Urothelium cell line (cell line): ENCODE results near the gene SHANK3.

Experiments
- DNase-seq: peaks from one replicate; pipeline ENCODE4 v3.0.0; 2011; ENCODE audit warnings: low spot score, mixed read lengths
- FAIRE-seq: peaks from 2 replicates; lab custom pipeline; 2011; peaks lifted over from hg19 to GRCh38; lab: Jason Lieb, UNC

Gene SHANK3

GRCh38 chr22:50696799-50697561, 24.4 kb downstream of the SHANK3 start:
- DNase-seq (peak; percentile 88), FAIRE-seq (no peak)

- FAIRE-seq, result no peak
Observed at GRCh38 chr22:50697667-50698506, 25.3 kb downstream of the SHANK3 start.

GRCh38 chr22:50698546-50698945, 25.9 kb downstream of the SHANK3 start:
- FAIRE-seq (no peak), DNase-seq (no peak)

More at GRCh38 chr22:50697667-50698506, 25.3 kb downstream of the SHANK3 start:
- no peak for DNase-seq

DNA sequence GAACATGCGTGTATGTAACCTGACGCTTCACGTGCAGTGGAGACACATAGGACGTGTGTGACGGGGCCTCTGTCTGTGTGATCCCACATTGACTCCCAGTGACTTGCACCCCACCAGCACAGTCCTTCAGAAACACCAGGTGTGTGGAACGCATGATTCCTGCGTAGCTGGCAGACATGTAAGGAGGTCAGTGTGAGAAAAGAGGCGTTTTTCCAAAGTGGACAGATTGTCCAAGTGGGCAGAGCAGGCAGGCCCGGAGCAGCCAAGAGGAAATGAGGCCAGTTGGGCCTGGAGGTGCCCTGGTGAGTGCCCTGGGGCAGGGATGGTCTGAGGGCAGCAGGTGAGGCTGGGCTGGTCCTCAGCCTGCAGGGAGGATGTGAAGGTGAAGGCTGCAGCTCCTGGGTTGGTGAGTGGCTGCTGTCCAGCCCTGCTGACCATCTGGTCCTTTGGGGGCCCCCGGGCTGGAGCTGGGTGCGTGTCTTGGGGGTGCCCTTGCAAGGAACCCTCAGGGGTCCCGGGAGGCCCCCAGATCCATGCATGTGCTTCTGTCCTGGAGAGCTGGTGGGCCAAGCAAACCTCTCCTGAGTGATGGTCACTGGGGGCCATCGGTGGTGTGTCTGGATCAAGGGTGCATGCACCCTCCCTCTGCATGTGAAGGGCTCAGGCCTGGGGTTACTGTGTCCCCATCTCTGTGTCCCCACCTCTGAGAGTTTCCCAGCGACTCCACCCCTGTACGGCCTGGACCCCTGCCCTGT, 26.6 kb downstream of the SHANK3 start:
- DNase-seq, result no peak
- FAIRE-seq, result peak; percentile 35

GRCh38 chr22:50699756-50700386, 27.2 kb downstream of the SHANK3 start:
- FAIRE-seq (no peak), DNase-seq (no peak)

DNA sequence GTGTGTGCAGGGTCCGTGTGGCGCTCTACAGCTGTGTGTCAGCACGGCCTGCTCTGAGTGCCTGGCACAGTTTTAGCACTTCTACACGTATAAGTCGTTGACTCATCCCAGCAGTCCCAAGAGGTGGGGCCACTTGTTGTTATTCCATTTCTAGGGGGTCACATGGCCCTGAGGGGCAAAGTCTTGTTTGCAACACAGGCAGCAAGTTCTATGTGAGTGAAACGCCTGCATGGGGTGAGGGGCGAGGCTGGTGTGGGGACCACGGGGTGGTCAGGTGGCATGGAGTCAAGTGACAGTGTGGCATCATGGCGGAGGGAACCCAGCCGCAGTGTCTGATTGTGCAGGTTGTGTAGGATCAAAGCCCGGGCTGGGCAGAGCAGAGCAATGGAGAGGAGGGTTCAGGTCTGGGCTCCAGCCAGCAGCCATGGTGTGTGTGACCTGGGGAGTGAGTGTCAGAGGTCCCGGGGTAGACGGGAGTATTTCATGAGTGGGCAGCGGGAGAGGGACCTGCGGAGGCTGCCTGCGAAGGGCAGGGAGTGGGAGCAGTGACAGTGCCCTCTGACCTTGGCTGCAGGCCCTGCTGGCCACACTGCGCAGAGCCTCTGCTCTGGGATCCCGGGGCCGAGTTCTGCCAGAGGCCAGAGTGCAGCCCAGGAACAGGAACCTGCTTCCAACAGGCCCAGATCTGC, 27.9 kb downstream of the SHANK3 start:
- no peak for DNase-seq
- no peak for FAIRE-seq

DNA sequence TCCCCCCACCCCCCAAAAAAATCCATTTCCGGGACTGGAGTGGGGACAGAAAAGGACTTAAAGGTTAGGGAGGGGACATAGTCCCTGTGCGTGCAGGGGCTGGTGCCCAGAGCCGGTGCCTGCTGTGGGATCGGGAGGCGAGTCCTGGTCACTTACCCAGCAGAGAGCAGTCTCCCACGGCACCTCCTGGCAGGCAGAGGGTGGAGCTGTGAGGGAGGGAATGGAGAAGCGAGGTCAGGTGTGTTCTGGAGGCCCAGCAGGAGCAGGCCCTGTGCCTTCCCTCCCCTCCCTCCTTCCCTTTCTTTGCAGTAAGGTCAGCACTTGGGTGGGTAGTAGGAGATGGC, 28.4 kb downstream of the SHANK3 start:
- no peak for FAIRE-seq
- no peak for DNase-seq

- peak; percentile 74 for FAIRE-seq
- no peak for DNase-seq
Observed at GRCh38 chr22:50701428-50702154, 29.0 kb downstream of the SHANK3 start.

- DNase-seq, result no peak
- no peak for FAIRE-seq
Observed at GRCh38 chr22:50702261-50702671, 29.6 kb downstream of the SHANK3 start.

DNA sequence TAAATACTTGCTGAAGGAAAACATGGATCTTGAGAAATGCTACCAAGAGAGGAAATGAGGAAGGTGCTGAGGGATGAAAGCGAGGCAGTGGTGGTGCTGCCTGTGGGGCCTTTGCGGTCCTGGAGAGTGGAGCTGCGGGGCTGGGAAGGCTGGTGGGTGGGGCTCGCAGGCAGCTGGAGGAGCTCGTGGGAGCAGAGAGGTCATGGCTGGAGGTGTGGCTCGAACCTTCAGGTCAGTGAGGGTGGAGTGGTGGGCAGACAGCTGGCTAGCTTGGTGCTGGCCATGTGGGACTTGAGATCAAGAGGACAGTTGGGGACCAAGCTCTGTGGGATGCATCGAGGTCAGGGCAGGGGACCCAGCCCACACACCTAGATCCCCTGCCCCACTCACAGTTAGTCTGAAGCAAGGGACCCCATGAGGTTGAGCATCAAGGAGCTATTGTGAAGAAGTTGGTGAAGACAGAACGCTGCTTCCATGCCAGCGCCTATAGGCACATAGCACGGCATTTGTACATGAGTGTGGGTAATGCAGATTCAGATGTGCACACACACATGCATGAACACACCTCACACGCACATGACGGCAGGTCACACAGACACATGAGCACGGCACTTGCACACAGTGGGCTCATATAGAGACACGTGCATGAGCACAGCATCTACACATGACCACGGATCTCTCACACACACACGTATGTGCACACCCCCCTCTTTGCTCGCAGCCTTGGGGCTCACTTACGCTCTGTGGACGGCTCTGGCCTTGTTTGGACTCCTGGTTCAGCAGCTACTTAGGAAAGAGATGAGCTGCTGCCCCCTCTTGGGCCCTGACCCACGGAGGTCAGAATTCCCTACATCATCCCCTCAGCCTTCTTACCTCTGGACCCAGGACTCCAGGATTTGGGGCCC, 30.4 kb downstream of the SHANK3 start:
- no peak for DNase-seq
- peak; percentile 68 for FAIRE-seq

DNA sequence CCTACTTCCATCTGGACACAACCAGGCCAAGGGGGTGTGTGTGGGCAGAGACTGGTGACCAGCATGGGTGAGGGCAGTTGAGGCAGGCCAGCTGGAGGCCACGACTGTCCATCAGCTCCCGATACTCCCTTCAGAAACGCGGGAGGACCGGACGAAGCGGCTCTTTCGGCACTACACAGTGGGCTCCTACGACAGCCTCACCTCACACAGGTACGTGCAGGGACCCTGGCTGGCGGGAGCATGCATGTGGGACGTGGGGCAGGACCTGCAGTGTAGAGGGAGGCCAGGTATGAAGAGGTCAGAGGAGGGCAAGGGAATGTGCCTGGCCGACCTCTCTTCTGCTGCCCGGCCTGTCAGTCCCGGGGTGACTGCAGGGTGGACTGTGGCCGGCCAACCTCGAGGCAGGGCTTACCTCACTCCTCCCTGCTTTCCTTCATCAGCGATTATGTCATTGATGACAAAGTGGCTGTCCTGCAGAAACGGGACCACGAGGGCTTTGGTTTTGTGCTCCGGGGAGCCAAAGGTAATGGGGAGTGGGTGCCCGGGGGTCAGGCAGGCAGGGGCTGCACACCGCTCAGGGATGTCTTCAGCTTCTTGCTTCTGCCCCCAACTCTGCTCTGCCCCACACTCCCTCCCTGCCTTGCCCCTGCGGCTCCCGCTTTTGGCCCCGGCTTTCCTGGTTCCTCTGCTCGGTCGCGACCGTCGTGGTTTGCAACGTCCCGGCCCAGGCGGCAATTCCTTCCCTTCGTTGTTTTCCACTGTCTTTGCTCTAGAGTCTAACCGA, 31.3 kb downstream of the SHANK3 start:
- FAIRE-seq (no peak), DNase-seq (no peak)

DNA sequence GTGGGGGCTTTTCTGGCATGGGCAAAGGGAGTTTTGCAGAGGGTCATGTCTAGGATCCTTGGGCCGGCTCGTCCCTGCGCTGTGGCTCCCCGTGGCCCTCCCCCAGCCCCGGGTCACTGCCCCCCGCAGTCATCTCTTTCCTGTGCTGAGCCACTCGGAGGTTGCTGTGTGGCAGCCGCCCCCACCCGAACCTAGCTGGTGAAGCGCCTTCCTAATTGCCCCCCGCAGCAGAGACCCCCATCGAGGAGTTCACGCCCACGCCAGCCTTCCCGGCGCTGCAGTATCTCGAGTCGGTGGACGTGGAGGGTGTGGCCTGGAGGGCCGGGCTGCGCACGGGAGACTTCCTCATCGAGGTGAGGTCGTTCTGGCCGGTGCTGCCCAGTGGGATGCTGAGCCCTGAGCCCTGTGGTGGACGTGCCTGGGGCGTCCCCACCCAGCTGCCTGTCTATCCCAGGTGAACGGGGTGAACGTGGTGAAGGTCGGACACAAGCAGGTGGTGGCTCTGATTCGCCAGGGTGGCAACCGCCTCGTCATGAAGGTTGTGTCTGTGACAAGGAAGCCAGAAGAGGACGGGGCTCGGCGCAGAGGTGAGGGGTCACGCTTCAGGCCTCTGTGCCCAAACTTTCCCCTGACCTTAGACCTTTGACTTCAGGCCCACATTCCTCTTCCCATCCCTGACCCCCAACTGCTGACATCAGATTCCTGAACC, 32.0 kb downstream of the SHANK3 start:
- FAIRE-seq (no peak), DNase-seq (no peak)

DNA sequence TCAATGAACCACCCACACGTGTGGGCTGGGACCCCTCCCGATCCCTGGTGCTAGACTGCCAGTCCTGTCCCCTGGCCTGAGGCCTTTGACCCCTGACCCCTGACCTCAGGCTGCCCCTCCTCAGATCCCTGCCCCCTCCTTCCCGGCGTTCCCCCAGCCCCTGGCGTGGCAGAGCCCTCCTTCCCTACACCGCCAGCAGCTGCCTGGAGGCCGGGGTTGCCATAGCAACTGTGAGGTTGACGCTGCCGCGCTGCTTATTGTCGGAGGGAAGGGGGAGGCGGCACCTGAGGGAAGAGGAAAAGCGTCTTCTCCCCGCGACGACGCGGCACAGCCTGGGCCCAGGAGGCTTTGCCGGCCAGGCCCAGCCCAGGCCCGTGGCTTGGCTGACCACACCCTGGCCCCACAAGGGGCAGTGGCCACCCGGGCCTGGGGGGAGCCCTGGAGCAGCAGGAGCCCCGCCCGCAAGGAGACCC, 32.6 kb downstream of the SHANK3 start:
- DNase-seq, result no peak
- FAIRE-seq, result no peak

GRCh38 chr22:50705851-50706351, 33.3 kb downstream of the SHANK3 start:
- no peak for DNase-seq
- FAIRE-seq, result no peak

DNA sequence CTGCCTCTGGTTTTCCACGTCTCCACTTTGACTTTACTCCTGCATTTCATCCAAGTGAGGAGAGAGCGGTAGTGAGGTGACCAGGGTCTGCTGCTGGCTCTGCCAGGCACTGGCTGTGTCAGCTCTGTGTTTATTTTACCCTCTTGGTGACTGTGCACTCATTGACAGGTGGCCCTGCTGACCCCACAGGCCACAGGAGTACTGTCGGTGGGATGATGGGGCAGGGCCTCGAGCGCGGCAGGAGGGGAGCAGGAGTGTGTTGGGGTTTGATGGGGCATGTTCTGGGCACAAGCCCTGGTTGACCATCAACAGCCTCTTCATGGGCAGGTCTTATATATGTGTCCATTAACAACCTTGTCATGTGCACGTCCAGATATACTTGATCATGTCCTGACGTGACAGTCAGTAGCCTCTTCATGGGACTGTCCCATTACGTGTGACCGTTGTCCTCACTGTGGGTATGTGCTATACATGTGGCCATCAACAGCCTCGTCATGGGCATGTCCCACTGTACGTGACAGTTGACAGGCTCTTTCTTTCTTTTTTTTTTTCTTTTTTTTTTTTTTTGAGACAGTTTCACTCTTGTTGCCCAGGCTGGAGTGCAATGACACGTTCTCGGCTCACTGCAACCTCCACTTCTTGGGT, 34.0 kb downstream of the SHANK3 start:
- FAIRE-seq (peak; percentile 69), DNase-seq (no peak)

DNA sequence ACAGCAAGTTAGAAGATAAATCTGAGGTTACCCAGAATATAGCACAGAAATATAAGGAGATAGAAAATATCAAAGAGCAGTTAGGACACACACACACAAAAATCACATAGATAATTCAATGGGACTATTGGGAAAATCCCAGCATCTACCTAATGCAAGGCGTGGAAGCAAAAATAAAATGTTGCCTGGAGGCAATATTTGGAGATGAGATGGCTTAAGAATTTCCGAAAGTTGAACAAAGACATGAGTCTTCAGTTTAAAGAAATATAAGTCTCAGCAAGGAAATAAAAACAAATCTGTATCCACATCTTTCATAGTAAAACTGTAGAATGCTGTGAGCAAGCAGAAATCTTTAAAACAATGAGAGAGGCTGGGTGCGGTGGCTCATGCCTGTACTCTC, 35.9 kb downstream of the SHANK3 start:
- DNase-seq (no peak), FAIRE-seq (no peak)
